PC-9 (cell line): ENCODE measurements around the gene GALNT13. TPM values are rescaled to one million over a fixed set of nuclear protein-coding genes. Genes with fewer than 3 reads are reported as not detected.

Experiments used
- BruUV-seq: library from RNA; stranded (reverse); fragments of 400-500 nt; replicated peaks from 2 replicates; lab custom pipeline; 2021; lab: Mats Ljungman, UMichigan
- CTCF ChIA-PET: fragments of 300-600 bp; sonication (Branson Sonifier 250); formaldehyde crosslinking; loops from one replicate; lab custom pipeline; 2022; ENCODE audit warnings: antibody characterized with exemption; lab: Charles Lee
- POLR2A ChIA-PET: fragments of 300-600 bp; sonication (Branson Sonifier 250); formaldehyde crosslinking; loops from one replicate; lab custom pipeline; 2022; ENCODE audit warnings: antibody characterized with exemption; ENCODE audit not compliant: unreplicated experiment; lab: Charles Lee
- DNase-seq, 2 experiments: peaks; one replicate each; pipeline versions ENCODE4 v3.0.0 to v3.0.0-alpha.2; 2015 to 2022; ENCODE audit warnings: mixed read lengths in 1 of 2
- H2AFZ ChIP-seq: fragments of 200-600 bp; sonication (generic); 2 replicates; pipeline ENCODE4 v1.8.1; 2017; ENCODE audit warnings: antibody characterized with exemption
- H3F3A ChIP-seq: fragments of 200-600 bp; sonication (generic); 2 replicates; pipeline ENCODE4 v1.8.1; 2017; ENCODE audit warnings: antibody characterized with exemption, mild to moderate bottlenecking, low read depth; ENCODE audit not compliant: insufficient read depth
- H3K27ac ChIP-seq: fragments of 200-600 bp; sonication (generic); 2 replicates; pipeline ENCODE4 v1.6.1; 2016; ENCODE audit warnings: mixed run types
- H3K27me3 ChIP-seq: fragments of 200-600 bp; sonication (generic); 2 replicates; pipeline ENCODE4 v1.6.1; 2016; ENCODE audit warnings: low read depth, mixed run types; ENCODE audit not compliant: insufficient read depth
- H3K36me3 ChIP-seq: fragments of 200-600 bp; sonication (generic); 2 replicates; pipeline ENCODE4 v1.6.1; 2016; ENCODE audit warnings: low read depth, mixed run types
- H3K4me1 ChIP-seq: fragments of 200-600 bp; sonication (generic); replicated peaks from 2 replicates; pipeline ENCODE4 v1.6.1; 2016; ENCODE audit warnings: mixed run types; ENCODE audit not compliant: insufficient read depth
- H3K4me2 ChIP-seq: fragments of 200-600 bp; sonication (generic); 2 replicates; pipeline ENCODE4 v1.6.1; 2017; ENCODE audit warnings: mixed run types
- H3K4me3 ChIP-seq: fragments of 200-600 bp; sonication (generic); 2 replicates; pipeline ENCODE4 v1.6.1; 2016; ENCODE audit warnings: mixed run types
- H3K79me2 ChIP-seq: fragments of 200-600 bp; sonication (generic); 2 replicates; pipeline ENCODE4 v1.6.1; 2017; ENCODE audit warnings: low read depth, mixed run types
- H3K9me2 ChIP-seq: fragments of 200-600 bp; sonication (generic); 2 replicates; pipeline ENCODE4 v1.8.1; 2017; ENCODE audit warnings: mild to moderate bottlenecking; ENCODE audit not compliant: insufficient read depth
- H3K9me3 ChIP-seq: fragments of 200-600 bp; sonication (generic); 2 replicates; pipeline ENCODE4 v1.8.1; 2016; ENCODE audit warnings: low read depth; ENCODE audit not compliant: insufficient read depth
- H4K20me1 ChIP-seq: fragments of 200-600 bp; sonication (generic); 2 replicates; pipeline ENCODE4 v1.8.1; 2017; ENCODE audit not compliant: insufficient read depth
- EZH2 ChIP-seq: fragments of 200-600 bp; sonication (generic); IDR thresholded peaks from 2 replicates; pipeline ENCODE4 v1.8.0; 2017; ENCODE audit warnings: antibody characterized with exemption, low read depth
- intact Hi-C: fragments of 100-400 bp; cut with micrococcal nuclease; formaldehyde crosslinking; loops from one replicate; pipeline ENCODE4 v1.10.0; 2022; ENCODE audit not compliant: unreplicated experiment
- total RNA-seq: library from RNA; stranded (reverse); gene quantifications from 2 replicates; pipeline ENCODE4 v1.2.3, GENCODE V29; 2021
- TF ChIP-seq, protein P1 (sequence below): fragments of 200-600 bp; sonication (generic); conservative IDR thresholded peaks from 2 replicates; pipeline ENCODE4 v1.6.1; 2017; ENCODE audit warnings: mixed run types, antibody characterized with exemption, mild to moderate bottlenecking, moderate library complexity

Gene GALNT13
- total RNA-seq, 1 experiment from 2014 or later = 3.6 TPM

DNA sequence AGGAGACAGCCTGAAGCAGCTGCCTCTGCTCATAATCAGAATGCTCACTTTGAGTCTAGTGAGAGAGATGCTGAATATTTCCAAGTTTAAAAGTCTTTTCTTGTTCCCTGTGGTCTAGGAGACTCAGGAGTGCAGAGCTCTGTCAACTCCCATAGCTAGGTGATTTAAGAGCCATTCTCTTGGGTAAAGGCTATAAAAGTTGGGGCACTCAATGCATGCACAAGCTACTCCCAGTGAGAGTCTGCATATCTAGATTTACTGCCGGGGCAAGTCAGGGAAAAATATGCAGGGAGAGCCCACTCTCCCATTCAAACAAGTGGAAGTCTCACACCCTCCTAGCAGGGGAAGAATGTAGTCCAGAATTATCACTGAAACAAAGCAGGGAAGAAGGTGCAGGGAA, 418.1 kb downstream of the GALNT13 start:
- BruUV-seq = no TSS peak
- no peaks in the 10 kb centered on the region for H4K20me1 ChIP-seq
- no peak for TF ChIP-seq EZH2
- TF ChIP-seq, protein P1, sequence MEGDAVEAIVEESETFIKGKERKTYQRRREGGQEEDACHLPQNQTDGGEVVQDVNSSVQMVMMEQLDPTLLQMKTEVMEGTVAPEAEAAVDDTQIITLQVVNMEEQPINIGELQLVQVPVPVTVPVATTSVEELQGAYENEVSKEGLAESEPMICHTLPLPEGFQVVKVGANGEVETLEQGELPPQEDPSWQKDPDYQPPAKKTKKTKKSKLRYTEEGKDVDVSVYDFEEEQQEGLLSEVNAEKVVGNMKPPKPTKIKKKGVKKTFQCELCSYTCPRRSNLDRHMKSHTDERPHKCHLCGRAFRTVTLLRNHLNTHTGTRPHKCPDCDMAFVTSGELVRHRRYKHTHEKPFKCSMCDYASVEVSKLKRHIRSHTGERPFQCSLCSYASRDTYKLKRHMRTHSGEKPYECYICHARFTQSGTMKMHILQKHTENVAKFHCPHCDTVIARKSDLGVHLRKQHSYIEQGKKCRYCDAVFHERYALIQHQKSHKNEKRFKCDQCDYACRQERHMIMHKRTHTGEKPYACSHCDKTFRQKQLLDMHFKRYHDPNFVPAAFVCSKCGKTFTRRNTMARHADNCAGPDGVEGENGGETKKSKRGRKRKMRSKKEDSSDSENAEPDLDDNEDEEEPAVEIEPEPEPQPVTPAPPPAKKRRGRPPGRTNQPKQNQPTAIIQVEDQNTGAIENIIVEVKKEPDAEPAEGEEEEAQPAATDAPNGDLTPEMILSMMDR = no peak
- no peaks in the 10 kb centered on the region for H3K27me3 ChIP-seq
- H2AFZ ChIP-seq = no peak overlapping the region
- H3F3A ChIP-seq = no peaks in the 10 kb centered on the region
- H3K9me2 ChIP-seq = no peaks in the 10 kb centered on the region
- no peak overlapping the region for H3K4me2 ChIP-seq
- no peaks in the 10 kb centered on the region for H3K79me2 ChIP-seq
- H3K4me3 ChIP-seq = no peak overlapping the region
- intact Hi-C loops = no loop called here
- CTCF ChIA-PET = no interaction called here
- DNase-seq = no peak
- POLR2A ChIA-PET = no interaction called here
- no peak overlapping the region for H3K27ac ChIP-seq
- H3K36me3 ChIP-seq = no peaks in the 10 kb centered on the region
- no peaks in the 10 kb centered on the region for H3K9me3 ChIP-seq
- H3K4me1 ChIP-seq = no peaks in the 10 kb centered on the region

DNA sequence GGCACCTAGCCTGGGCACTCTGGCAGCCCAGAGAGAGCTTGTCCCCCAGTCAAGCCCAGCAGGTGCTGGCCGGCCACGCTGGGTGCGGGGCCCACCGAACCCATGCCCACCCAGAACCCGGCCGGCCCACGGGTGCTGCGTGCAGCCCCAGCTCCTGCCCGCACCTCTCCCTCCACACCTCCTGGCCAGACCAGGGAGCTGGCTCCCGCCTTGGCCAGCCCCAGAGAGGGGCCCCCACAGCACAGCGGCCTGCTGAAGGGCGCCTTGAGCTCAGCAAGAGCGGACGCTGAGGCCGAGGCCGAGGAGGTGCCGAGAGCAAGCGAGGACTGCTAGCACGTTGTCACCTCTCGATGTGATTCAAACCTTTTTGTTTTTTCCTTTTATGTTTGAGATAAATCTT, 419.8 kb downstream of the GALNT13 start:
- Histone ChIP-seq H3K9me3 (no peaks in the 10 kb centered on the region), H3K4me3 (no peak overlapping the region), H3K27me3 (no peaks in the 10 kb centered on the region), H3F3A (no peaks in the 10 kb centered on the region), H2AFZ (no peak overlapping the region), H3K36me3 (no peaks in the 10 kb centered on the region), H3K79me2 (no peaks in the 10 kb centered on the region), H3K9me2 (no peaks in the 10 kb centered on the region), H3K4me2 (no peak overlapping the region), H4K20me1 (no peaks in the 10 kb centered on the region), H3K4me1 (no peaks in the 10 kb centered on the region), H3K27ac (no peak overlapping the region)
- TF ChIP-seq EZH2 = no peak
- TF ChIP-seq, protein P1 = no peak
- CTCF ChIA-PET = no interaction called here
- POLR2A ChIA-PET = no interaction called here
- no peak for DNase-seq
- intact Hi-C loops = no loop called here
- no TSS peak for BruUV-seq

DNA sequence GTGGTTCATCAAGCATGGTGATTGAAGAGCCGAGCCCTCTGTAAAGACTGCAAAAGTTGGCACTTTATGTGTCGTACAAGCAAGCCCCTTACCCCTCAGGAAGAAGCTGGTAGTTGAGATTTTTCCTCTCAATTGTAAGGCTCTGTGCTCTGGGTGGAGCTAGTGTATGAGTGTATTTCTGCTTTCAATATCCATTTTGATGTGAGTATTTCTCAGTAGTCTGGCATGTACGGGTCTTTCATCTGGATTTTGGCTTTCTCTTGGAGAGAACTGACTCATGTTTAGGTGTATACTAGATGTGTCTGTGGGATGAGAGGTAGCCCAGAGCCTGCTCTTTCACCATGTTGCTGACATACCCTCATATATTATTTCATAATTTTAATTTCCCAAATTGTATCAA, 420.2 kb downstream of the GALNT13 start:
- no peaks in the 10 kb centered on the region for H3K27me3 ChIP-seq
- H3F3A ChIP-seq = no peaks in the 10 kb centered on the region
- POLR2A ChIA-PET = no interaction called here
- H3K4me3 ChIP-seq = no peak overlapping the region
- no peaks in the 10 kb centered on the region for H4K20me1 ChIP-seq
- no peak for TF ChIP-seq EZH2
- TF ChIP-seq, protein P1 = no peak
- H3K4me1 ChIP-seq = no peaks in the 10 kb centered on the region
- intact Hi-C loops = no loop called here
- CTCF ChIA-PET = no interaction called here
- no peaks in the 10 kb centered on the region for H3K36me3 ChIP-seq
- no peak overlapping the region for H3K4me2 ChIP-seq
- no TSS peak for BruUV-seq
- no peak overlapping the region for H2AFZ ChIP-seq
- no peaks in the 10 kb centered on the region for H3K79me2 ChIP-seq
- no peak overlapping the region for H3K27ac ChIP-seq
- H3K9me3 ChIP-seq = no peaks in the 10 kb centered on the region
- H3K9me2 ChIP-seq = no peaks in the 10 kb centered on the region
- no peak for DNase-seq
